Bronchial epithelial cell (primary cell): ENCODE results near the gene IKZF3. TPM values are rescaled to one million over a fixed set of nuclear protein-coding genes. Genes with fewer than 3 reads are reported as not detected.

ENCODE experiments used
- DNase-seq: peaks from one replicate; pipeline ENCODE4 v3.0.0-alpha.2; 2010; ENCODE audit warnings: low read depth
- FAIRE-seq: peaks from 2 replicates; lab custom pipeline; 2011; peaks lifted over from hg19 to GRCh38; lab: Jason Lieb, UNC
- H3K27me3 ChIP-seq: 2 replicates; pipeline ENCODE4 v1.5.1; 2011; ENCODE audit warnings: low read length; ENCODE audit not compliant: control insufficient read depth, insufficient read depth
- H3K36me3 ChIP-seq: 2 replicates; pipeline ENCODE4 v1.5.1; 2011; ENCODE audit warnings: low read length; ENCODE audit not compliant: control insufficient read depth, insufficient read depth
- H3K4me3 ChIP-seq: 2 replicates; pipeline ENCODE4 v1.5.1; 2011; ENCODE audit warnings: mild to moderate bottlenecking, low read depth, low read length, control low read depth
- CTCF ChIP-seq: IDR thresholded peaks from 2 replicates; pipeline ENCODE4 v1.5.1; 2011; ENCODE audit warnings: mild to moderate bottlenecking, moderate library complexity, low read length, control low read depth, inconsistent platforms; ENCODE audit not compliant: insufficient read depth, severe bottlenecking
- total RNA-seq: library from RNA; depleted of rRNA; stranded (reverse); fragments of >200 nt; gene quantifications from 2 replicates; pipeline ENCODE4 v1.2.1, GENCODE V29; 2014

The IKZF3 gene
- total RNA-seq, 1 donor from 2014 or later: not detected

GRCh38 chr17:39709998-39710964, 153.8 kb downstream of the IKZF3 start:
- TF ChIP-seq CTCF: no peak
- DNase-seq (no peak), FAIRE-seq (peak; percentile 47)
- no peak overlapping the region for H3K4me3 ChIP-seq
- H3K36me3 ChIP-seq: peaks cover 39% of the 10 kb centered on the region
- H3K27me3 ChIP-seq: no peaks in the 10 kb centered on the region

GRCh38 chr17:39709319-39709997, 154.7 kb downstream of the IKZF3 start:
- Histone ChIP-seq H3K27me3 (no peaks in the 10 kb centered on the region), H3K4me3 (no peak overlapping the region), H3K36me3 (peaks cover 39% of the 10 kb centered on the region)
- TF ChIP-seq CTCF: no peak
- no peak for DNase-seq
- FAIRE-seq: no peak

Other genes with a start within 250 kb of the IKZF3 start
- gene PPP1R1B, start 237.4 kb downstream of the IKZF3 start, total RNA-seq: not detected in 2 replicates
- gene STARD3, start 227.2 kb downstream of the IKZF3 start, total RNA-seq: 18.4 and 23.0 TPM in 2 replicates
- gene TCAP, start 199.0 kb downstream of the IKZF3 start, total RNA-seq: 0.51 TPM in 1 of 2 replicates, not detected in the other
- gene PNMT, start 195.9 kb downstream of the IKZF3 start, total RNA-seq: not detected in 2 replicates
- 10.8 TPM in 2 replicates for gene PGAP3, start 176.3 kb downstream of the IKZF3 start, total RNA-seq
- 32.1 and 62.3 TPM in 2 replicates for gene ERBB2, start 164.2 kb downstream of the IKZF3 start, total RNA-seq
- gene MIEN1, start 133.8 kb downstream of the IKZF3 start, total RNA-seq: 26.6 and 34.1 TPM in 2 replicates
- gene GRB7, start 126.4 kb downstream of the IKZF3 start, total RNA-seq: 9.0 and 14.0 TPM in 2 replicates
- gene ZPBP2, start 3.9 kb upstream of the IKZF3 start, total RNA-seq: not detected in 2 replicates
- gene GSDMB, start 54.3 kb upstream of the IKZF3 start, total RNA-seq: 5.8 and 6.1 TPM in 2 replicates
- gene ORMDL3, start 63.3 kb upstream of the IKZF3 start, total RNA-seq: 26.6 and 30.7 TPM in 2 replicates
- gene LRRC3C, start 63.4 kb upstream of the IKZF3 start, total RNA-seq: not detected in 2 replicates
- gene GSDMA, start 98.7 kb upstream of the IKZF3 start, total RNA-seq: 0.26 and 0.38 TPM in 2 replicates
- 79.8 and 83.1 TPM in 2 replicates for gene PSMD3, start 116.5 kb upstream of the IKZF3 start, total RNA-seq
- gene CSF3, start 151.1 kb upstream of the IKZF3 start, total RNA-seq: under 0.01 TPM in 1 of 2 replicates, not detected in the other
- gene MED24, start 190.1 kb upstream of the IKZF3 start, total RNA-seq: 23.0 and 25.0 TPM in 2 replicates
- 4.2 and 5.8 TPM in 2 replicates for gene THRA, start 198.7 kb upstream of the IKZF3 start, total RNA-seq
- gene NR1D1, start 236.3 kb upstream of the IKZF3 start, total RNA-seq: 0.51 and 0.79 TPM in 2 replicates